HG03442 (cell line): ENCODE data around the gene STUM.

Source experiments
- ATAC-seq: cut with Tn5 transposase; IDR thresholded peaks from one replicate; pipeline ENCODE4 v1.9.1; 2021; ENCODE audit warnings: mild to moderate bottlenecking, moderate library complexity; ENCODE audit not compliant: unreplicated experiment

STUM gene

GRCh38 chr1:226532553-226532952 is 16.0 kb upstream of the STUM start:
- no peak for ATAC-seq

- ATAC-seq = no peak
Observed at GRCh38 chr1:226533220-226533619, 15.3 kb upstream of the STUM start.

- ATAC-seq = no peak
Observed at GRCh38 chr1:226534098-226534497, 14.5 kb upstream of the STUM start.

- no peak for ATAC-seq
Observed at GRCh38 chr1:226534645-226535044, 13.9 kb upstream of the STUM start.

GRCh38 chr1:226535666-226536065 is 12.9 kb upstream of the STUM start:
- ATAC-seq = no peak

- ATAC-seq = no peak
Observed at GRCh38 chr1:226541231-226541630, 7.3 kb upstream of the STUM start.

- ATAC-seq = no peak
Observed at GRCh38 chr1:226541631-226542622, 6.6 kb upstream of the STUM start.

GRCh38 chr1:226542623-226543103 is 5.9 kb upstream of the STUM start:
- no peak for ATAC-seq

GRCh38 chr1:226545836-226546596 is 2.5 kb upstream of the STUM start:
- no peak for ATAC-seq

- ATAC-seq = no peak
Observed at GRCh38 chr1:226546926-226547325, 1.6 kb upstream of the STUM start.

- peak; percentile 62 for ATAC-seq
Observed at GRCh38 chr1:226547754-226548191, 791 bp upstream of the STUM start.

- no peak for ATAC-seq
Observed at GRCh38 chr1:226549094-226549936, 751 bp downstream of the STUM start.

- ATAC-seq = peak; percentile 54
Observed at GRCh38 chr1:226549937-226550671, 1.5 kb downstream of the STUM start.

GRCh38 chr1:226550672-226551041 is 2.1 kb downstream of the STUM start:
- ATAC-seq = no peak

- ATAC-seq = no peak
Observed at GRCh38 chr1:226551299-226551698, 2.7 kb downstream of the STUM start.

- no peak for ATAC-seq
Observed at GRCh38 chr1:226552061-226552460, 3.5 kb downstream of the STUM start.

- no peak for ATAC-seq
Observed at GRCh38 chr1:226553266-226553923, 4.8 kb downstream of the STUM start.

- no peak for ATAC-seq
Observed at GRCh38 chr1:226553924-226554282, 5.3 kb downstream of the STUM start.

GRCh38 chr1:226555092-226555491 is 6.5 kb downstream of the STUM start:
- no peak for ATAC-seq

- no peak for ATAC-seq
Observed at GRCh38 chr1:226557424-226557823, 8.9 kb downstream of the STUM start.
